Esophagus muscularis mucosa (tissue), 4 donors: ENCODE measurements around the gene KLHL12.

Source experiments
- EP300 ChIP-seq: sonication (generic); formaldehyde crosslinking; IDR thresholded peaks from one replicate; pipeline ENCODE4 v1.6.1; 2017; ENCODE audit warnings: antibody characterized with exemption
- POLR2A ChIP-seq: fragments of 450-650 bp; IDR thresholded peaks from one replicate; pipeline ENCODE4 v1.6.1; 2017; ENCODE audit warnings: antibody characterized with exemption, moderate library complexity, mild to moderate bottlenecking, low read depth
- POLR2AphosphoS5 ChIP-seq, 2 donors: sonication (generic); formaldehyde crosslinking; IDR thresholded peaks; one replicate each; pipeline ENCODE4 v1.6.1; 2017; ENCODE audit warnings: antibody characterized with exemption in 2 of 2
- TF ChIP-seq, protein P1 (sequence below), 3 experiments: fragments of 200-600 bp in 2 of 3; fragments of 450-650 bp in 1 of 3; sonication (generic) in 2 of 3; IDR thresholded peaks; one replicate each; pipeline ENCODE4 v1.5.1; 2017 to 2019; ENCODE audit warnings: antibody characterized with exemption in 3 of 3, mild to moderate bottlenecking in 2 of 3, moderate library complexity in 1 of 3

DNA sequence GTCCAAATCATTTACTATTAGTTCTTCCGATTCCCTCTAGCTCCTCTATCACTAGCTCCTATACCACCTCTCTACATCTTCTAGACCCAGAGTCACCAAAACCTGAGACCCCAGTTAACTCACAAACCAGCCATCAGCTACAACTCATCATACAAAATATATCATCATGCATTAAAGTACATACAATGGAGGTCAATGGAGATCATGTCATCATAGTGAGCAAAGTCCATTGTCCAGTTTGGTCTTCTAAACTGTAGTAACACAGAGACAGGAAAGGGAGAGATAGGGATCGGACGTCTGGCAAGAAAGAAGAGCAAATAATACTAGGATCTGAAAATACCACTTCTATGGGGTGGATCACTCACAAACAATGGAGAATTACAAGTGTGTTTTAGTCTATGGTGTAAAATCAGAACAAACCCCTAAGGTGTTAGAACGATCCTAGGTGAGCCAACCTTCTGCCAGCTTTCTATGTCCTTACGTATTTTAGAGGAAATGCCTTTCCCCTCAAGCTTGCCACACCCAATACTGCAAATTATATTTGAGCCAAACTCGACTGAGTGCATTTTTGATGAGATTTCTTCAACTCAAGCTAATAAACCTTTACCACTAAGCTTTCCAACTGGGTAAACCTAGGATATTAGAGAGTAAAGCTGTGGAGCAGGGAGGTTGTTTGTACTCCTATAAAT, 27.2 kb upstream of the KLHL12 start:
- TF ChIP-seq POLR2A: no peak
- TF ChIP-seq, protein P1, sequence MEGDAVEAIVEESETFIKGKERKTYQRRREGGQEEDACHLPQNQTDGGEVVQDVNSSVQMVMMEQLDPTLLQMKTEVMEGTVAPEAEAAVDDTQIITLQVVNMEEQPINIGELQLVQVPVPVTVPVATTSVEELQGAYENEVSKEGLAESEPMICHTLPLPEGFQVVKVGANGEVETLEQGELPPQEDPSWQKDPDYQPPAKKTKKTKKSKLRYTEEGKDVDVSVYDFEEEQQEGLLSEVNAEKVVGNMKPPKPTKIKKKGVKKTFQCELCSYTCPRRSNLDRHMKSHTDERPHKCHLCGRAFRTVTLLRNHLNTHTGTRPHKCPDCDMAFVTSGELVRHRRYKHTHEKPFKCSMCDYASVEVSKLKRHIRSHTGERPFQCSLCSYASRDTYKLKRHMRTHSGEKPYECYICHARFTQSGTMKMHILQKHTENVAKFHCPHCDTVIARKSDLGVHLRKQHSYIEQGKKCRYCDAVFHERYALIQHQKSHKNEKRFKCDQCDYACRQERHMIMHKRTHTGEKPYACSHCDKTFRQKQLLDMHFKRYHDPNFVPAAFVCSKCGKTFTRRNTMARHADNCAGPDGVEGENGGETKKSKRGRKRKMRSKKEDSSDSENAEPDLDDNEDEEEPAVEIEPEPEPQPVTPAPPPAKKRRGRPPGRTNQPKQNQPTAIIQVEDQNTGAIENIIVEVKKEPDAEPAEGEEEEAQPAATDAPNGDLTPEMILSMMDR (IDR thresholded peaks at IDR 0.05): no peak
- no peak for TF ChIP-seq POLR2AphosphoS5 (IDR thresholded peaks at IDR 0.05)
- no peak for TF ChIP-seq EP300
